ENCODE measurements around the gene SETDB1.

Gene SETDB1

DNA sequence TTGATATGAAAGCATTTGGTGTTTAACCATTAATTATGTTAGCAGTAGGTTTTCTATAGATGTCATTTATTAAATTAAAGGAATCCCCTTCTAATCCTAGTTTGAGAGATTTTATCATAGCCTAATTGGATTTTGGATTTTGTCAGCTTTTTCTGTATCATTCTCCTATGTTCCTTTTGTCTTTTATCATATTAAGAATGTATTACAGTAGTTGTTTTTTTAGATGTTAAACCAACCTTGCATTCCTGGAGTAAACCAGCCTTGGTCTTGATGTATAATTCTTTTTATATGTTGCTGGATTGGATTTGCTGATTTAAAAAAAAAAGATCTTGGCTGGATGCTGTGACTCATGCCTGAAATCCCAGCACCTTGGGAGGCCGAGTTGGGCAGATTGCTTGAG lies 5.6 kb downstream of the SETDB1 start:
- no peak for DNase-seq (ENCODE audit: low read depth in 2 of 2)

DNA sequence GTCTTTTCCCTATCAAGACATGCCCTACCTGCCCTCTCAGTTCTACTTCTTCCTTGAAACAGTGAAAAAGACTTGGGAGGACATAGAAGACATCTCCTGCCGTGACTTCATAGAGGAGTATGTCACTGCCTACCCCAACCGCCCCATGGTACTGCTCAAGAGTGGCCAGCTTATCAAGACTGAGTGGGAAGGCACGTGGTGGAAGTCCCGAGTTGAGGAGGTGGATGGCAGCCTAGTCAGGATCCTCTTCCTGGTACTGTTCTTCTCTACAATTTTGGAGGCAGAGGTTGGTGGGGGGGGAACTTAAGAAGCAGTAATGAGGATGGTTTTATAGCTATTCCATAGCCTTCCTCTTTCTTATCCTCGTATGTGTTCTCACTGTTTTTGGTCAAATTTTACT lies 18.7 kb downstream of the SETDB1 start:
- no peak for DNase-seq (ENCODE audit: low read depth in 2 of 2)

DNA sequence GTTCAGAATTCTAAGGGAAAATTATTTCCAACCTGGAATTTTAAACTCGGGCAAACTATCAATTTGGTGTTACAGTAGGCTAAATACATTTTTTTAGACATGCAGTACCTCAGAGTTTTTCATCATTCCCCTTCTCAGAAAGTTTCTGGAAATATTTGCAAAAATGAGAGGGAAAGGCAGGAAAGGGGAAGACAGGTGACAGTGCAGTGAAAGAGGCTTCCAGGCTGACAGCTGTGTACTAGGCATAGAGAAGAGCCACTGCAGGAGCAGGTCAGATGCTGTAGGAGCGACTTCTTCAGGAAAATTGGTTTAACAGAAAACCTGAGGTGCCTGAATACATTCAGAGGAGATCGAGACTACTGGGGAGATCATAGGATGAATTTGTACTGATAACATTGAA lies 28.5 kb downstream of the SETDB1 start:
- DNase-seq (ENCODE audit: low read depth in 2 of 2), result no peak

DNA sequence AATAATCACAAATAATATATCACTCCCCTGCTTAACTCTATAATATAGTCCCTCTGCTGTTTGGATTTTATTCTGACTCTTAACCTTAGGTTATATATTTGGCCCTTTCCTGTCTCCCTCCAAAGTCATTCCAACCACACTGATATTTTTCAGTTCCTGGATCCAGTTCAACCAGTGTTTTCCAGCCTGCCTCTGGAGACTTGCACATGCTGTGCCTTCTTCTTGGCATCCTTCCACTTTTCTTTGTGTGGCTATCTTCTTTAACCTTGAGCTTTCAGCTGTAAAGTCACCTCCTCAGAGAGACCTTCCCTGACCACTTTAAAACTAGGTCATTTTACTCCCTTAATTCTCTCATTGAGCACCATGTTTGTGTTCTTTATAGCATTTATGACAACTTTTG lies 29.1 kb downstream of the SETDB1 start:
- DNase-seq (ENCODE audit: low read depth in 2 of 2), result no peak

DNA sequence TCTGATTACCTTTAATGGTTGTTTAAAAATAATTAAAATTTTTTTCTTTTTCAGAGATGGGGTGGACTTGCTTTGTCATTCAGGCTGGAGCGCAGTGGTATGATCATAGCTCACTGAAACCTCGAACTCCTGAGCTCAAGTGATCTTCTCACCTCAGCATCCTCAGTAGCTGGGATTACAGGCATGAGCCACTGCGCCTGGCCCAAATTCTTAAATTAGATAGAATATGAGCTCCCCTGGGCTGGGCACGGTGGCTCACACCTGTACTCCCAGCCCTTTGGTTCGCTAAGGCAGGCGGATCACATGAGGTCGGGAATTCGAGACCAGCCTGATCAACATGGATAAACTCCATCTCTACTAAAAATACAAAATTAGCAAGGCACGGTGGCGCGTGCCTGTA lies 31.5 kb downstream of the SETDB1 start:
- DNase-seq (ENCODE audit: low read depth in 2 of 2), result no peak

DNA sequence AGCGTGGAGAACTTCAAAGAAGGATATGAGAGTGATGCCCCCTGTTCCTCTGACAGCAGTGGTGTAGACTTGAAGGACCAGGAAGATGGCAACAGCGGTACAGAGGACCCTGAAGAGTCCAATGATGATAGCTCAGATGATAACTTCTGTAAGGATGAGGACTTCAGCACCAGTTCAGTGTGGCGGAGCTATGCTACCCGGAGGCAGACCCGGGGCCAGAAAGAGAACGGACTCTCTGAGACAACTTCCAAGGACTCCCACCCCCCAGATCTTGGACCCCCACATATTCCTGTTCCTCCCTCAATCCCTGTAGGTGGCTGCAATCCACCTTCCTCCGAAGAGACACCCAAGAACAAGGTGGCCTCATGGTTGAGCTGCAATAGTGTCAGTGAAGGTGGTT lies 34.5 kb downstream of the SETDB1 start:
- DNase-seq (ENCODE audit: low read depth in 2 of 2), result no peak

DNA sequence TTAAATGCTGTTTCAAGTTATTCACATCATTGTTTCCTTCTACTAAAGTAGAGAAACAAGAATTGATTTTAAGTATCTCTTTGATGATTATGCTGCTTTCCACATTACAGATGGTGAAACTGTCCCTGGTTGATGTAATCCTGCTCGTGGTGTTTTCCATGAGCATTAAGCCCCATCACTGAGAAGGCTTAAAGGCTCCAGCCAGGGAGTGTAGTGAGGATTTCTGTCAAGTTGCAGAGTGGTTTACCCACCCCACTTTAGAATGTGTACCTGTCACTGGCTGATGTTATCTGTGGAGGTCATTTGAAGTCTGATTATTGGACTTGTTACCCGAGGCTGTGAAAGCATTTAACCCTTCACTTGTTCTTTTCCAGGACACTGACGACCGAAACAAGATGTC lies 35.6 kb downstream of the SETDB1 start:
- DNase-seq (ENCODE audit: low read depth in 2 of 2), result no peak

DNA sequence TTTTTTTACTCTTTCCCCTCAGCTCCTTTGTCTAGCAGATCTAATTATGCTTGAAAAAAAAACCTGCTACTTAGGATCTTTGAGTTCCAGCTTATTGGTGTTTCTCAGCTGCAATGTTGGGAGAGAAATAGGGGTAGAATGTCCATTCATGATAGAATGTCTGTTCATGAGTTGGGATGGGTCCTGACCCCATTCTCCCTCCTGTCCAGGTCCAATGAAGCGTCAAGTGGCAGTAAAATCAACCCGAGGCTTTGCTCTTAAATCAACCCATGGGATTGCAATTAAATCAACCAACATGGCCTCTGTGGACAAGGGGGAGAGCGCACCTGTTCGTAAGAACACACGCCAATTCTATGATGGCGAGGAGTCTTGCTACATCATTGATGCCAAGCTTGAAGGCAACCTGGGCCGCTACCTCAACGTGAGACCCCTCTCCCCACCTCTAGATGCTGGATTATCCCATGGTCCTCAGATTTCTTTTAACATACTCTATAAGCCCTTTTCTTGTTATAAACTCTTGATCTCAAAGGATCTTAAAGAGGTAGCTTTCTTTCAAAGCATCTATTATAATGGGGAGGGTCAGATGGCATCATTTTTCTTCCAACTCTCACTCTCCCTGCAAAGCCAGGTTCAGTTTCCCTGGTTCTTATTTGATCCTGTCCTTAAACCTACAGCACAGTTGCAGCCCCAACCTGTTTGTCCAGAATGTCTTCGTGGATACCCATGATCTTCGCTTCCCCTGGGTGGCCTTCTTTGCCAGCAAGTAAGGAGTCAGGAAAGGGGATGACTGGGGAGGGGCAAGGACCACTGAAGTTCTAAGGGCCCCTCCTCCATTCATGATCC lies 37.4 kb downstream of the SETDB1 start:
- no peak for DNase-seq (ENCODE audit: low read depth in 2 of 2)

DNA sequence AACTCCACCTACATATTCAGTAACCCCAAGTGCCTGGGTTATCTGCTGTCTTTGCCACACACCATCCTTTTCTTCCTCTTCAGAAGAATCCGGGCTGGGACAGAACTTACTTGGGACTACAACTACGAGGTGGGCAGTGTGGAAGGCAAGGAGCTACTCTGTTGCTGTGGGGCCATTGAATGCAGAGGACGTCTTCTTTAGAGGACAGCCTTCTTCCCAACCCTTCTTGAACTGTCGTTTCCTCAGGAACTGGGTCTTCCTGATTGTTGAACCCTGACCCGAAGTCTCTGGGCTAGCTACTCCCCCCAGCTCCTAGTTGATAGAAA lies 38.0 kb downstream of the SETDB1 start:
- no peak for DNase-seq (ENCODE audit: low read depth in 2 of 2)

DNA sequence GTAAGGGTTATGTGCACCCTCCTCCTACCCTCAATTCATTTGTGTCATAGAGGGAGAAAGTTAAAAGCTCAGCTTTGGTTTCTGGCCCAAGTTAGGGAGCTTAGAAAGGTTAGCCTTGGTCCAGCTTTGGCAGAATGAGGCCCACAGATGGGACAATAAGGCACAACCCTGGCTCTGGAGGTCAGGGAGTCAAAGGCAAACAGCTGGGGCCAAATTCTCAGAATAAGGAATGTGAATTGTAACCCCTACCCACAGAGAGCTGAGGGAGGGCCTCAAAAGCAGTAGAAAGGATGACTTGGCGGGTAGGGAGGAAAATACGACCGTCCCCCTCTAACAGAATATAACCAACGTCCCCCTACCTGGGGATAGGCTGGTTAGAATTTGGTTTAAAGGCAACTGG lies 39.4 kb downstream of the SETDB1 start:
- no peak for DNase-seq (ENCODE audit: low read depth in 2 of 2)

DNA sequence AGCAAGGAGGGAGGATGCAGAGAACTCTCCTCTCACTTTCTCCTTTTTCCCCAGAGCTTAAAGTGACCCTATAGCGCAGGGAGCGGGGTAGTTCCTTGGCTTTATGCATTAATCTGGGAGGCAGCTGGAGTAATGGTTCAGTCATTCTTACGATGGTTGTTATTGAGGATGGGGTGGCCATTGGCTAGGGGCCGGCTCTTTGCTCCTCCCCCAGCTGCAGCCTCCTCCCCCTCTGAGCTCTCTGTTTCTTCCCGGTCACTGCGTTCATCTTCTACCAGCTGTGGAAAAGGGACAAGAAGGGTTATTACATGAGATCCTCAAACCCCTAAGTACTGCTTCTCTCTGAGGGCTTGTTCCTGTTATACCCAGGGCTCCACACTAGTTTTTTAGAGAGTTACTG lies 39.8 kb downstream of the SETDB1 start:
- no peak for DNase-seq (ENCODE audit: low read depth in 2 of 2)

DNA sequence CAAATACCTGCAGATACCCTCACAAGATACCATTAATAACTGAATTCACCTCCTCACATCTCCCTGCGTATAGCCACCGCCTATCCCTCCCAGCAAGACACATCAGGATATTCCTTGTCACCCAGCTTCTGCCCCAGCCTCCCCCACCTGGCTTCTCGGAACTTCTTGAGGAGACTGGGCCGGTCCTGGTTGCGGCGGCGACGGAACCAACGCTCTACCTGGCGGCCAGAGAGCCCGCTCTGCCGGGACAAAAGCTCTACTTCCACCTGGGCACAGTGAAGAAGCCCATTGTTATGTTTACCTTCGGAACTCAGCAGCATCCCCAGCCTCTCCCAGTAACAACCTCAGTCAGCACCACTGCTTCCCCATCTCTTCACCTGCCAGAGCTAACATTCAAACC lies 41.8 kb downstream of the SETDB1 start:
- no peak for DNase-seq (ENCODE audit: low read depth in 2 of 2)

DNA sequence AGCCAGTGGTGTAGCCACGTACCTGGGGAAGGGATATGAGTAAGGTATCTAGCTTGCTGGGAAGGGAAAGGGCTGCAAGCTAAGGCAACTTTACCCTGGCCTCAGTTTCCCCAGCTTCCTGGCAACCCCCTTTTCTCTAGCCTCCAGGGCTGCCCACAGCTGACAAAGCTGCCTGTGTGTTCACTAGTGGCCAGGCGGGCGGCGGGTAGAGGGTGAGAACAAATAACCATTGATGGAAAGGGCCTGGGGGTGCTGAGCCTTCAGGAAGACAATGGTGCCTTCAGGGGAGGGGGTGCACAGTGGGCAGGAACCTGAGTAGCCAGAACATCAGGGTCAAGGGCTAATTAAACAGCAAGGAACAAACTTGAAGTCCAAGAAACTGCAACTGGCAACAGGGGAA lies 42.3 kb downstream of the SETDB1 start:
- DNase-seq (ENCODE audit: low read depth in 2 of 2), result no peak

DNA sequence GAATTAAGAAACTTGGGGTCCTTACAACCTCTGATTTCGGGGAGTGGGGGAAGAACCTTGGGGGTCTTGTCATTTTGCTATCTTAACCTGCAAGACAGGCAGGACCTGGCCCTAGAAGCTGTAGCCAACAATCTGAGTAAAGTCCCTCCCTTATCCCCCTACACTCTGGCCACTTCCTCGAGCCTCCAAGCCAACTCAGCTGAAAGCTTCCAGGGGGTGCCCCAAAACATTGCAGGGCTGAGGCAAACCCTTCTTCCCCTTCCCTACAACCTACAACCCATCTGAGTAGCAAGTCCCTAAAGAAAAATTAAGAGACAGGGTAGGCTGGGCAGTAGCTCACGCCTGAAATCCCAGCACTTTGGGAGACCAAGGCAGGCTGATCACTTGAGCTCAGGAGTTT lies 43.5 kb downstream of the SETDB1 start:
- DNase-seq (ENCODE audit: low read depth in 2 of 2), result no peak

DNA sequence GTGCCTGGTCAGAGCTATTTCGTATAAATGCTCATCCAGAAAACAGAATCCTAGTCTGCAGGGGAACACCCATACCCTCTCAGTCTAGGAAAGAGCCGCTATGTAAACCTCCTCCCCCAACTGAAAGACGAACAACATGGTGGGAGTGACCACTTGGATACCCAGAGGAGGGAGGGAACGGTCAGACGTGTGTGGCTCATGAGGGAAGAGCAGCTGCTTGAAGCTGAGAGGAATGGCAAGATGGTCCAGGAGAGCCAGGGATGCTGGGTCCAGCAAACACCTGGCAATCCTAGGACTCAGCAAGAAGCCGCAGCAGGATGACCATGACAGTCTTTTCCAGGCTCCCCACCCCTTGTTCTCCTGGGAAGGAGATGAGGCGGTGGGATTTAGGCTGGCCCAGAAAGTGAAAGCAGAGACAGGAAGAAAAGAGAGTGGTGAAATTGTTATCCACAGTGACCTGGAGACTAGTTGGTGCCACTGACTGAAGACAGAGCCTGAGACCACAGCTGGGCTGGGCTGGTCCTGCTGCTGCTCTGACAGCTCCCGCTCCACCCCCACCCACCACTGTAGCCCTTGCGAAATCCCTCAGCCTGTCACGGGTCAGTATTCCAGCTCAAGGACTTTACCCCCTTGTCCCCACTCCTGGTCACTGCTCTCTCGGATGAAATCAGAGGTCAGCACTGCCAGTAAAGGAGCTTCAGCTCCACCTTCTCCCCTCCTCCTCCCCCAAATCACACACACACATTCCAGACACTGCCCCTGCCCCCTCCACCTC lies 44.8 kb downstream of the SETDB1 start:
- no peak for DNase-seq (ENCODE audit: low read depth in 2 of 2)

DNA sequence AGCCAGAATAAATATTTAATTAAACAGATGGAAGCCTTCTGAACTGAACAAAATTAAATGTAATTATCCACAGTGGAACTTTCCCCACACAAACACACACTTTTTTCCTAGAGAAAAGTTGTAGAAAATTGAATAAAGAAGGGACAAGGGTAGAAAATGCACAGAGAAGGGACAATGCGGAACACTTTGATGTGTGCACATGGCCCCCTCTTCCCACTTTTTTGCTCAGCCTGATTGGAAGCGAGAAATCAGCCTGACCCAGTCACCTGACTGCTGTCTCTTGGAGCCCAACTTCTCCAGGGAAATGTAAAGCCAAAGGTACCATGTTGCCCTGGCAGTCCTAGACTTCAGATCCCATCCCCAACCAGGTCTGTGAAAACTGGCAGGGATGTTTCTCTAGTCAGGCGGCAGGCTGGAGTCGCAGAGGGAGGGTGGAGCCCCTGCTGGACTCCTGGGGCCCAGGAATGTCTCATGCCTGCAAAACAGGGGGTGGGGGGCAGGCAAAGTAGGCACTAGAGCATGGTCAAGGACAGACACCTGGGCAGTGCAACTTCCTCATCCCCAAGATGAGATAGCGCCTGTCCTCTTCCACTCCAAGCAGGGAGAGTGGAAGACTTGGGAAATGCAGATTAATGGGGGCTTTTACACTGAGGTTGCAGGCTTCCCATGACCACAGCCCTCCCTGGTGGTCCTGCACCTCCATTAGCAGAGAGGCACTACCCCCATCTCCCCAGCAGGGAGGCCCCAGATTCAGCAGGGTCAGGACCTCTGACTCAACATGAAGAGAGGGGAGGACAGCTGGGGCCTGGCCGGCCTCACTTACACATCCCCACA lies 45.6 kb downstream of the SETDB1 start:
- no peak for DNase-seq (ENCODE audit: low read depth in 2 of 2)

DNA sequence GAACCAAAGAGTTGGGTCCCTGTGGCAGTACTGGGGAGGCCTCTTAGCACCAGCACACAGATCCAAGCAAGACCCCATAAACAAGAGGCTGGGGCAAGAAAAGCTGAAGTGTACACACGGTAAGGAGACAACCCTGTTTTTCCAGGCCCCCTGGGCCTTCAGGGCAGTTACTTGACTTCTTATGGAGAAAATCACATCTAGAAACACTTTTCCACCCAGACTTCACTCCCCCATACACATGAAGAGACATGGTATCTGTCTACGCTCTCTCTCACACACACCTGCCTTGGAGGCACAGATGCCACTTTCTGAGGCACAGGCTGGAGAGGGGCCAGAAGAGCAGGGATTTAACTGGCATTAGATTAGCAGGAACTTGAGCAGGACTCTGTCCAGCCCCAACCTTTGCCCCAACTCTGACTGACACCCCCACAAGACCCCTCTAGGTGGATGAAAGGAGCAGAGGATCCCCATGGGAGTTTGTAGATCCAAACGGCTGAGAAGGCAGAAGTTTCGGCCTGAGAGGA lies 46.3 kb downstream of the SETDB1 start:
- no peak for DNase-seq (ENCODE audit: low read depth in 2 of 2)

DNA sequence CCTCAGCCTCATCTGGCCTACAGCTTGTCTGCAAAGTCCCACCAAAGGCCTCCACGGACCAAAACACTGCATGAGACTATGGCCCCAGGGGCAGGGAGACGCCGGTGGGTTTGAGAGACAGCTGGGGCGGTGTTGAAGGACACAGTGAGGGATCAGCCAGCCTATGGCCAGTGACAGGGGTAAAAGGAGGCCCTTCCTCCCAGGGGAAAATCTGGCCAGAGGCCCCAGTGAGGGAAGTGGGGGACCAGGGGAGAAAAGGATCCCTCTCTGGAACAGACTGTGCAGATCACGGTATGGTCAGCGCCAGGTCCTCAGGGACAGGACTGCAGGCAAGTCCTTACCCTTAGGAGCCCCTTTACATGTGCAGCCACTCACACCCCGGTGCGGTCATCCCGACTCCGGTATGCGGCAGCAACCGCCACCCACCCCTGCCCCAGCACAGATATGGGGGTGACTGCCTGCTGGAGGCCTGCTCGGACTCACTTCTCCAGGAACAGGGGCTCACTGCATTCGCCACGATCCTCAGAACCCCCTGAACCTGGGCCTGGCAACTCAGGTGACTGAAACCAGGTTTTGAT lies 47.2 kb downstream of the SETDB1 start:
- no peak for DNase-seq (ENCODE audit: low read depth in 2 of 2)

DNA sequence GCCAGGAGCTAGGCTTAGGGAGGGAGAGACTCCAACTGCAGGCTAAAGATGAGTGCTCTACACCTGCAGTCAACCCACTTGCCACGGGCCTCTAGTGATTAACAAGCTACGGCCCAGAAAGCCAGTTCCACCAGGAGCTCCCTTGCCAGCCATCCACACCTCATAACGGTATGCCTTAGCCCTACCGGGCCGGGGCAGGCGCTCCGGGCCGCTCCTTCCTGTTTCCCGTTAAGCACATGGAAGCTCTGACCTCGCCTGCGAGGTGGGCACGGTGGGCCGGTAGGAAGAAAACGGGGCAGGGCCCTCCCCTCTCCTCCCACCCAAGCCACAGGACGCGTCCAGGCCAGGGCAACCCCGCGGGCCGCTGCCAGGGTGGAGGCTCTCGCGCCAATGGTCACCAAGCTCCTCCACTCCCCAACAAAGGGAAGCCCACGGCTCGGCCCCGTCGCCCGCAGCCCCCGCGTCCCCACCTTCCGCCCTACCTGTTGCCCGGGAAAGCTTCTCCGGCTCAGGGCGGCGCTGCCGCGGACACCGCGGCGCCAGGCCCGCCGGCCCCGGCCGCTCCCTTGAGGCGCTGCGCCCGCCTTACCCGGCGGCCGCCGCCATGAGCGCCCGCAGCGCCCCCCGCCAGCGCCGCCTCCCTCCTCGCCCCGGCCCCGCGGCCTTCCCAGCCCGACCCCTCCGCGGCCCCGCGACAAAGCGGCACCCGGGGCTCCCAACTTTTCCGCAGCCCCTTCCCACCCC lies 47.8 kb downstream of the SETDB1 start:
- DNase-seq (ENCODE audit: low read depth in 2 of 2), result peak in 1 of 2 donors; percentile 38

DNA sequence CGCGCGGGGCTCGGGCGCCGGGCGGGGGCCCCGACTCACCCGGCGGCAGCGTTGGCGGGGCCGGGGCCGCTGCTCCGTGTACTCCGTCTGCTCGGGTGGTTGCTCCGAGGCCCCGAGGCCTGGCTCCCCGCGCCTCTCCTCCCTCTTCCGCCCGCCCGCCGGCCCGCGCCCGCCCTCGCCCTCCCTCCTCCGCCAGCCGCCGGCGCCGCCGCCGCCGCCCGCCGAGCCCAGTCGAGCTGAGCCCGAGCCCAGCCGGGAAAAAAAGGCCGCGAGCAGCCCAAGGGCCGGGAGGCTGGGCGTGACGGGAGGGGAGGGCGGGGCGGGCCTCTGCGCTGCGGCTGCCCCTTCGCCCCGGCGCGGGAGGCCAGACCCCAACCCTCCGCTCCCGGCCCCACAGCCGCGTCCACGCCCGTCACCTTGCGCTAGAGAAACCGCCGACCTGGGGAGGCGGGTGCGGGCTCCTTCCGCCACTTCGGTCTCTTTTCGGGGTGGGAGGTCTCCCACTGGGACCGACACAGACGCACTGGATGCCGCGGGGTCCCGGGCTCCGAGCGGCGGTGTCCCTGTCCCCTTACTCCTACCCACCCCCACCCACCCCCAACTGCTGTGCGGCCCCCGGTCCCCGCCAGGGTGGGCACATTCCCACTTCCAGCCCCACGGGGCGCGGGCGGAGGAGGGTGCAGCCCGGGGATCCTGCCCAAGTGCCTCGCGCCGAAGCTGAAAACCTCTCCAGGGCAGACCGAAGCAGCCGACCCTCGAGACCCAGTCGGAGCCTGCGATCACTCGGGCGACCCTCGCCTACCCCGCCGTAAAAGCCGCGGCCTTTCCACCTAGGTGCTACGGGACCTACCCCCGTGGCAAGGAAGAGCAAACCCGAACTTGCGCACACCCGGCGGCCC lies 48.7 kb downstream of the SETDB1 start, which contains the start of gene CERS2:
Gene CERS2 (minus strand): TSS at position 256 of the 899 bp plus-strand sequence. CDS start 5,745 bp downstream, outside the sequence.
- DNase-seq (ENCODE audit: low read depth in 2 of 2), result peak; percentile 48 to 50
